HCT116 (cell line): ENCODE measurements around the gene ANGPT4. TPM values are rescaled to one million over a fixed set of nuclear protein-coding genes. Genes with fewer than 3 reads are reported as not detected.
A peak's percentile ranks its signal among the peaks of the same experiment; 100 is the strongest.

ENCODE experiments used
- ATAC-seq: fragments of 200-7000 bp; cut with Tn5 transposase; 2 replicates; pipeline ENCODE4 v1.9.1; 2020; ENCODE audit warnings: mild to moderate bottlenecking, moderate library complexity
- BruUV-seq: library from RNA; stranded (reverse); fragments of 400-500 nt; replicated peaks from 2 replicates; lab custom pipeline; 2021; lab: Mats Ljungman, UMichigan
- CTCF ChIA-PET: fragments of 300-600 bp; sonication (Branson Sonifier 250); formaldehyde crosslinking; loops from one replicate; lab custom pipeline; 2021; ENCODE audit warnings: antibody characterized with exemption; lab: Charles Lee
- POLR2A ChIA-PET: fragments of 300-600, 350-600 bp; sonication (Branson Sonifier 250); formaldehyde crosslinking; loops from one replicate; lab custom pipeline; 2021; ENCODE audit warnings: antibody characterized with exemption; lab: Charles Lee
- RAD21 ChIA-PET, 2 experiments: fragments of 300-600 bp; sonication (Branson Sonifier 250); formaldehyde crosslinking; loops; one replicate each; lab custom pipeline; 2023; ENCODE audit warnings: low total read pairs in 2 of 2; ENCODE audit not compliant: uncharacterized antibody in 2 of 2, unreplicated experiment in 2 of 2, low non-redundant PET in 1 of 2; lab: Charles Lee
- DNase-seq: peaks from one replicate; pipeline ENCODE4 v3.0.0-alpha.2; 2010; ENCODE audit warnings: low read depth, low spot score
- H2AFZ ChIP-seq: fragments of 200-600 bp; shearing (Covaris generic), sonication (generic); 2 replicates; pipeline ENCODE4 v1.6.1; 2017; ENCODE audit warnings: low read depth, mixed run types, mixed read lengths, antibody characterized with exemption, low read length; ENCODE audit not compliant: poor library complexity, severe bottlenecking
- H3K27ac ChIP-seq: 2 replicates; pipeline ENCODE4 v1.5.1; 2012; ENCODE audit warnings: low read depth, low read length
- H3K27me3 ChIP-seq: fragments of 200-600 bp; sonication (generic); 2 replicates; pipeline ENCODE4 v1.6.1; 2016; ENCODE audit warnings: mixed run types, low read length, mixed read lengths; ENCODE audit not compliant: insufficient read depth
- H3K36me3 ChIP-seq, 2 experiments: fragments of 200-500 bp in 1 of 2; fragments of 200-600 bp in 1 of 2; sonication (Bioruptor generic) in 1 of 2; sonication (generic) in 1 of 2; 2 replicates each; pipeline versions ENCODE4 v1.5.1 to v1.6.1; 2014 to 2016; ENCODE audit warnings: low read length in 2 of 2, inconsistent platforms in 1 of 2, mixed read lengths in 1 of 2, mixed run types in 1 of 2; ENCODE audit not compliant: insufficient read depth in 2 of 2, control insufficient read depth in 1 of 2
- H3K4me1 ChIP-seq, 2 experiments: fragments of 200-600 bp in 1 of 2; sonication (generic) in 1 of 2; 2 replicates each; pipeline versions ENCODE4 v1.5.1 to v1.6.1; 2012 to 2017; ENCODE audit warnings: low read length in 2 of 2, inconsistent platforms in 1 of 2, mild to moderate bottlenecking in 1 of 2, mixed read lengths in 1 of 2, mixed run types in 1 of 2, moderate library complexity in 1 of 2; ENCODE audit not compliant: insufficient read depth in 2 of 2, control insufficient read depth in 1 of 2
- H3K4me2 ChIP-seq: fragments of 200-600 bp; sonication (generic); 2 replicates; pipeline ENCODE4 v1.6.1; 2017; ENCODE audit warnings: mixed run types, low read length, mixed read lengths
- H3K4me3 ChIP-seq, 2 experiments: fragments of 200-600 bp in 1 of 2; sonication (generic) in 1 of 2; replicated peaks in 1 of 2; 2 replicates each; pipeline ENCODE4 v1.5.1; 2011 to 2016; ENCODE audit warnings: low read length in 2 of 2, control low read depth in 1 of 2, low read depth in 1 of 2, mild to moderate bottlenecking in 1 of 2, mixed read lengths in 1 of 2, mixed run types in 1 of 2
- H3K79me2 ChIP-seq: fragments of 200-600 bp; sonication (generic); 2 replicates; pipeline ENCODE4 v1.6.1; 2017; ENCODE audit warnings: mild to moderate bottlenecking, mixed run types, low read length, moderate library complexity, mixed read lengths; ENCODE audit not compliant: insufficient read depth
- H3K9ac ChIP-seq: fragments of 200-600 bp; sonication (generic); 2 replicates; pipeline ENCODE4 v1.6.1; 2016; ENCODE audit warnings: low read length, mixed read lengths
- H3K9me2 ChIP-seq: fragments of 200-600 bp; sonication (generic), shearing (Covaris generic); 2 replicates; pipeline ENCODE4 v1.6.1; 2017; ENCODE audit warnings: mixed run types, mild to moderate bottlenecking, moderate library complexity; ENCODE audit not compliant: insufficient read depth
- H3K9me3 ChIP-seq, 2 experiments: fragments of 200-500 bp in 1 of 2; fragments of 200-600 bp in 1 of 2; sonication (Bioruptor generic) in 1 of 2; sonication (generic) in 1 of 2; 2 replicates each; pipeline ENCODE4 v1.6.1; 2014 to 2017; ENCODE audit warnings: low read length in 2 of 2, mixed read lengths in 2 of 2, inconsistent platforms in 1 of 2, low read depth in 1 of 2, mild to moderate bottlenecking in 1 of 2, mixed run types in 1 of 2, moderate library complexity in 1 of 2; ENCODE audit not compliant: control insufficient read depth in 1 of 2, insufficient read depth in 1 of 2
- H4K20me1 ChIP-seq: fragments of 200-600 bp; sonication (generic), shearing (Covaris generic); 2 replicates; pipeline ENCODE4 v1.6.1; 2017; ENCODE audit warnings: mixed run types, mild to moderate bottlenecking, moderate library complexity; ENCODE audit not compliant: insufficient read depth
- POLR2AphosphoS5 ChIP-seq: IDR thresholded peaks from 2 replicates; pipeline ENCODE4 v1.6.1; 2011; ENCODE audit warnings: mild to moderate bottlenecking, low read depth, low read length, moderate library complexity
- RAD21 ChIP-seq: IDR thresholded peaks from 2 replicates; pipeline ENCODE4 v1.6.1; 2012; ENCODE audit warnings: low read depth, mild to moderate bottlenecking
- intact Hi-C: fragments of 100-400 bp; cut with micrococcal nuclease; formaldehyde crosslinking; loops from 2 replicates; pipeline ENCODE4 v1.10.0; 2022
- total RNA-seq: library from RNA; stranded (reverse); gene quantifications from one replicate; pipeline ENCODE4 v1.2.1, GENCODE V29; 2021; ENCODE audit not compliant: unreplicated experiment
- TF ChIP-seq, protein P1 (sequence below): IDR thresholded peaks from 2 replicates; pipeline ENCODE4 v1.6.1; 2012; ENCODE audit warnings: low read depth
- TF ChIP-seq, protein P2 (sequence below), 3 experiments: fragments of 200-600 bp in 1 of 3; sonication (generic) in 1 of 3; IDR thresholded peaks in 2 of 3; conservative IDR thresholded peaks in 1 of 3; 2 replicates each; pipeline ENCODE4 v1.5.1; 2012 to 2017; ENCODE audit warnings: low read depth in 2 of 3, low read length in 2 of 3, antibody characterized with exemption in 1 of 3, borderline replicate concordance in 1 of 3, control low read depth in 1 of 3, mild to moderate bottlenecking in 1 of 3, mixed read lengths in 1 of 3, mixed run types in 1 of 3, moderate library complexity in 1 of 3; ENCODE audit not compliant: insufficient read depth in 1 of 3
- TF ChIP-seq, protein P3 (sequence below): IDR thresholded peaks from 2 replicates; pipeline ENCODE4 v1.6.1; 2011; ENCODE audit warnings: mild to moderate bottlenecking, low read length, moderate library complexity; ENCODE audit not compliant: insufficient replicate concordance; ENCODE audit errors: extremely low read depth

Gene ANGPT4
- total RNA-seq, 1 experiment from 2014 or later: not detected

DNA sequence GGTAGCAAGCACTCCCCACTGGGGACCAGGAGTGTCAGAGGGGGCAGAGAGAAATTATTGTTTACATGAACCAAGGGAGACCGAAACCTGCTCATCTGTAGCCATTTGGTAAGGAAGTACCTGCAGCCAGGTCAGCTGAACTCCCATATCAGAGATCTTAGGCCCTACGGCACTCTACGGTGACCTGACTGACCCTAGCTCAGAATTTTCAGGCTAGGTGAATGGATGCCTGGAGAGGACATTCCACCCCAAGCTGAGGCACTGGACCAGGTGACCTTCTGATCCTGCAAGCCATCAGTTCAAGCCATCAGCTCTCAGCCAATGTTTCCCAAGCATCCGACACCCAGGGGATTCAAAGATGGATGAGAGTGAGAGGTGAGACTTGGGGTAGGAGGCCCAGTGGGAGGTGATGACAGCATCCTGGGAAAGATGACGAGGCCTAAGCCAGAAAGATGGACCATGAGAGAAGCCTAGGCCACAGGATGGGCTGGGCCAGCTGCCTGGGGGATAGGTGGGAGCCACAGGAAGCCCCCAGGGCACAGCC lies 2.8 kb downstream of the ANGPT4 start:
- DNase-seq (no peak), ATAC-seq (no peak)
- ChIA-PET RAD21 (no interaction called here), POLR2A (no interaction called here), CTCF (interaction anchor here (1.9 kb wide), 1 partner anchor 9 kb away, joined by 4 read pairs; no protein-coding TSS in a partner anchor)
- H3K9me3 ChIP-seq: no peaks in the 10 kb centered on the region
- H3K27ac ChIP-seq: no peak overlapping the region
- H2AFZ ChIP-seq: no peak overlapping the region
- H4K20me1 ChIP-seq: no peaks in the 10 kb centered on the region
- no peaks in the 10 kb centered on the region; a peak in 1 of 4 replicates for H3K4me1 ChIP-seq
- no peaks in the 10 kb centered on the region for H3K9me2 ChIP-seq
- no TSS peak for BruUV-seq
- no peaks in the 10 kb centered on the region for H3K36me3 ChIP-seq
- H3K4me3 ChIP-seq: no peak overlapping the region
- H3K9ac ChIP-seq: no peak overlapping the region
- TF ChIP-seq, protein P1, sequence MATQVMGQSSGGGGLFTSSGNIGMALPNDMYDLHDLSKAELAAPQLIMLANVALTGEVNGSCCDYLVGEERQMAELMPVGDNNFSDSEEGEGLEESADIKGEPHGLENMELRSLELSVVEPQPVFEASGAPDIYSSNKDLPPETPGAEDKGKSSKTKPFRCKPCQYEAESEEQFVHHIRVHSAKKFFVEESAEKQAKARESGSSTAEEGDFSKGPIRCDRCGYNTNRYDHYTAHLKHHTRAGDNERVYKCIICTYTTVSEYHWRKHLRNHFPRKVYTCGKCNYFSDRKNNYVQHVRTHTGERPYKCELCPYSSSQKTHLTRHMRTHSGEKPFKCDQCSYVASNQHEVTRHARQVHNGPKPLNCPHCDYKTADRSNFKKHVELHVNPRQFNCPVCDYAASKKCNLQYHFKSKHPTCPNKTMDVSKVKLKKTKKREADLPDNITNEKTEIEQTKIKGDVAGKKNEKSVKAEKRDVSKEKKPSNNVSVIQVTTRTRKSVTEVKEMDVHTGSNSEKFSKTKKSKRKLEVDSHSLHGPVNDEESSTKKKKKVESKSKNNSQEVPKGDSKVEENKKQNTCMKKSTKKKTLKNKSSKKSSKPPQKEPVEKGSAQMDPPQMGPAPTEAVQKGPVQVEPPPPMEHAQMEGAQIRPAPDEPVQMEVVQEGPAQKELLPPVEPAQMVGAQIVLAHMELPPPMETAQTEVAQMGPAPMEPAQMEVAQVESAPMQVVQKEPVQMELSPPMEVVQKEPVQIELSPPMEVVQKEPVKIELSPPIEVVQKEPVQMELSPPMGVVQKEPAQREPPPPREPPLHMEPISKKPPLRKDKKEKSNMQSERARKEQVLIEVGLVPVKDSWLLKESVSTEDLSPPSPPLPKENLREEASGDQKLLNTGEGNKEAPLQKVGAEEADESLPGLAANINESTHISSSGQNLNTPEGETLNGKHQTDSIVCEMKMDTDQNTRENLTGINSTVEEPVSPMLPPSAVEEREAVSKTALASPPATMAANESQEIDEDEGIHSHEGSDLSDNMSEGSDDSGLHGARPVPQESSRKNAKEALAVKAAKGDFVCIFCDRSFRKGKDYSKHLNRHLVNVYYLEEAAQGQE: no peak
- TF ChIP-seq POLR2AphosphoS5: no peak
- H3K4me2 ChIP-seq: no peak overlapping the region
- intact Hi-C loops: no loop called here
- no peaks in the 10 kb centered on the region for H3K27me3 ChIP-seq
- H3K79me2 ChIP-seq: no peaks in the 10 kb centered on the region

DNA sequence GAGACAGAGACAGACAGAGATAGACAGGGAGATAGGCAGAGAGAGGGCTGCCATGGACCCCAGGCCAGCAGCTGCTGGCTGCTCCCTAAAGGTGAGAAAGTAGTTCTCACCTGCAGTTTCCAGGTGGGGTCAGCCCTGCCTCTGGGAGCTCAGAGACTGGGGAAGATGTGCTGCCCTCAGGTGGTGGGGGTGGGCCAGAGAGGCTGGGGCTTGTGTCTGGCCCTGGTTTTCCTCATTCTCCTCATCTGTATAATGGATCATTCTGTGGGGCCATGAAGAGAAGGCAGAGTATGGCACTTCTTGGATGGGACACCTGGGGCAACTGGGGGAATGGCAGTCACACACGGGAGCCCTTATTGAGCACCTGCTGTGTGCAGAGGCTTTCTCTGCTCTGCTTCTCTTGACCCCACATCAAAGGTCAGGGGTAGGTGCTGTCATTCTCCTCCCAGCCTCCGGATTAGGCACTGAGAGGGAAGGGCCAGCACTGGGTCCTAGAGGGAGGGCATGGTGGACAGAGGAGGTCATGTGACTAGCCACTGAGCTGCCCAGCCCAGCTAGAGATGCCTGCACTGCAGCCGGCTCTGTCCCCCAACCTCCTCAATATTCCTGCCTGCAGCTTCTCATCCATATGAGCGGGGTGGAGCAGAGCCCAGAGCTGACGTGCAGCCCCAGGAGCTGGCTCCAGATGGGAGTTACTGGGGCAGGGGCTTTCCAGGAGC lies 4.1 kb downstream of the ANGPT4 start:
- H4K20me1 ChIP-seq: no peaks in the 10 kb centered on the region
- H3K36me3 ChIP-seq: no peaks in the 10 kb centered on the region
- no peak overlapping the region for H3K27ac ChIP-seq
- no peak overlapping the region for H2AFZ ChIP-seq
- no peaks in the 10 kb centered on the region for H3K9me2 ChIP-seq
- ChIA-PET CTCF (interaction anchor here (1.1 to 1.9 kb wide), 2 partner anchors 10 to 94 kb away, joined by 4 to 7 read pairs; no protein-coding TSS in a partner anchor), POLR2A (no interaction called here), RAD21 (interaction anchor here (0.5 to 1.0 kb wide), 3 partner anchors 42 to 93 kb away, joined by 3 to 4 read pairs (median 3); no protein-coding TSS in a partner anchor)
- no peaks in the 10 kb centered on the region for H3K9me3 ChIP-seq
- H3K27me3 ChIP-seq: no peaks in the 10 kb centered on the region
- intact Hi-C loops: no loop called here
- peak; percentile 75 for ATAC-seq
- H3K79me2 ChIP-seq: no peaks in the 10 kb centered on the region
- no peak overlapping the region for H3K9ac ChIP-seq
- H3K4me3 ChIP-seq: no peak overlapping the region
- no peaks in the 10 kb centered on the region; a peak in 1 of 4 replicates for H3K4me1 ChIP-seq
- BruUV-seq: no TSS peak
- TF ChIP-seq, protein P2, sequence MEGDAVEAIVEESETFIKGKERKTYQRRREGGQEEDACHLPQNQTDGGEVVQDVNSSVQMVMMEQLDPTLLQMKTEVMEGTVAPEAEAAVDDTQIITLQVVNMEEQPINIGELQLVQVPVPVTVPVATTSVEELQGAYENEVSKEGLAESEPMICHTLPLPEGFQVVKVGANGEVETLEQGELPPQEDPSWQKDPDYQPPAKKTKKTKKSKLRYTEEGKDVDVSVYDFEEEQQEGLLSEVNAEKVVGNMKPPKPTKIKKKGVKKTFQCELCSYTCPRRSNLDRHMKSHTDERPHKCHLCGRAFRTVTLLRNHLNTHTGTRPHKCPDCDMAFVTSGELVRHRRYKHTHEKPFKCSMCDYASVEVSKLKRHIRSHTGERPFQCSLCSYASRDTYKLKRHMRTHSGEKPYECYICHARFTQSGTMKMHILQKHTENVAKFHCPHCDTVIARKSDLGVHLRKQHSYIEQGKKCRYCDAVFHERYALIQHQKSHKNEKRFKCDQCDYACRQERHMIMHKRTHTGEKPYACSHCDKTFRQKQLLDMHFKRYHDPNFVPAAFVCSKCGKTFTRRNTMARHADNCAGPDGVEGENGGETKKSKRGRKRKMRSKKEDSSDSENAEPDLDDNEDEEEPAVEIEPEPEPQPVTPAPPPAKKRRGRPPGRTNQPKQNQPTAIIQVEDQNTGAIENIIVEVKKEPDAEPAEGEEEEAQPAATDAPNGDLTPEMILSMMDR (IDR thresholded peaks at IDR 0.05 in 2 of 3, conservative IDR thresholded peaks at IDR 0.05 in 1 of 3; ENCODE audit: borderline replicate concordance in 1 of 3, insufficient read depth in 1 of 3, low read depth in 2 of 3, low read length in 2 of 3): peak; percentile 22 to 63 (median 30); a peak in 5 of 6 replicates
- TF ChIP-seq, protein P3, sequence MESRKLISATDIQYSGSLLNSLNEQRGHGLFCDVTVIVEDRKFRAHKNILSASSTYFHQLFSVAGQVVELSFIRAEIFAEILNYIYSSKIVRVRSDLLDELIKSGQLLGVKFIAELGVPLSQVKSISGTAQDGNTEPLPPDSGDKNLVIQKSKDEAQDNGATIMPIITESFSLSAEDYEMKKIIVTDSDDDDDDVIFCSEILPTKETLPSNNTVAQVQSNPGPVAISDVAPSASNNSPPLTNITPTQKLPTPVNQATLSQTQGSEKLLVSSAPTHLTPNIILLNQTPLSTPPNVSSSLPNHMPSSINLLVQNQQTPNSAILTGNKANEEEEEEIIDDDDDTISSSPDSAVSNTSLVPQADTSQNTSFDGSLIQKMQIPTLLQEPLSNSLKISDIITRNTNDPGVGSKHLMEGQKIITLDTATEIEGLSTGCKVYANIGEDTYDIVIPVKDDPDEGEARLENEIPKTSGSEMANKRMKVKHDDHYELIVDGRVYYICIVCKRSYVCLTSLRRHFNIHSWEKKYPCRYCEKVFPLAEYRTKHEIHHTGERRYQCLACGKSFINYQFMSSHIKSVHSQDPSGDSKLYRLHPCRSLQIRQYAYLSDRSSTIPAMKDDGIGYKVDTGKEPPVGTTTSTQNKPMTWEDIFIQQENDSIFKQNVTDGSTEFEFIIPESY: no peak
- TF ChIP-seq RAD21: peak; percentile 57
- H3K4me2 ChIP-seq: no peak overlapping the region
- DNase-seq: peak; percentile 4
